ENCODE data around the gene TRAPPC2. TPM values are rescaled to one million over a fixed set of nuclear protein-coding genes. Genes with fewer than 3 reads are reported as not detected.

Gene TRAPPC2
- total RNA-seq, 1 donor from 2014 or later, result 16.6 TPM

DNA sequence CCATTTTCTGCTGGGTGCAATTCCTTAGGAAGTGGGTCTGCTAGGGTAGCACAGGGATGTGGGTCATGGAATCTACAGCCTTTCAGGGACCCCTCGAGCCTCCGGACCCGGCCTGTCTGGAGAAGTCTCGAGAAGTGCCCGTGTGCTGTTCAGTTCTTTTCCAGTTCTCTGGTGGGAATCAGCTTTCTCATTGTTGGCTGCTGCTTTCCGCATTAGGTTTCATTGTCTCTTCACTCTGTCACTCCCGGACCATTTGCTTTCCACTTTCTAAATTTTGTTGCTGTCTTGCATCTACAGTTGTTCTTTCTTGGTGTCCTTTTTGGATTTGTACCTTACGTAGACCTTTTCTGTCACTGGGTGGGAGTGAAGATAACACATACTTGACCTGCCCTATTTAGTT lies 39.4 kb downstream of the TRAPPC2 start:
- peaks cover 19% of the 10 kb centered on the region for H3K4me1 ChIP-seq
- H3K36me3 ChIP-seq, result no peaks in the 10 kb centered on the region
- no peak for TF ChIP-seq CTCF (IDR thresholded peaks at IDR 0.05)
- ATAC-seq (no peak), DNase-seq (no peak)
- intact Hi-C loops (cut with DNase I), result no loop called here
- no peak overlapping the region for H3K4me3 ChIP-seq
- no peak overlapping the region for H3K27ac ChIP-seq
- no peaks in the 10 kb centered on the region for H3K9me3 ChIP-seq
- H3K27me3 ChIP-seq, result no peaks in the 10 kb centered on the region

- Histone ChIP-seq H3K27me3 (no peaks in the 10 kb centered on the region), H3K4me1 (peaks cover 18% of the 10 kb centered on the region), H3K4me3 (no peak overlapping the region), H3K36me3 (no peaks in the 10 kb centered on the region), H3K9me3 (no peaks in the 10 kb centered on the region), H3K27ac (no peak overlapping the region)
- intact Hi-C loops (cut with DNase I), result no loop called here
- ATAC-seq (no peak), DNase-seq (no peak)
- no peak for TF ChIP-seq CTCF (IDR thresholded peaks at IDR 0.05)
Measured at GRCh38 chrX:13694359-13694758, 40.1 kb downstream of the TRAPPC2 start.

DNA sequence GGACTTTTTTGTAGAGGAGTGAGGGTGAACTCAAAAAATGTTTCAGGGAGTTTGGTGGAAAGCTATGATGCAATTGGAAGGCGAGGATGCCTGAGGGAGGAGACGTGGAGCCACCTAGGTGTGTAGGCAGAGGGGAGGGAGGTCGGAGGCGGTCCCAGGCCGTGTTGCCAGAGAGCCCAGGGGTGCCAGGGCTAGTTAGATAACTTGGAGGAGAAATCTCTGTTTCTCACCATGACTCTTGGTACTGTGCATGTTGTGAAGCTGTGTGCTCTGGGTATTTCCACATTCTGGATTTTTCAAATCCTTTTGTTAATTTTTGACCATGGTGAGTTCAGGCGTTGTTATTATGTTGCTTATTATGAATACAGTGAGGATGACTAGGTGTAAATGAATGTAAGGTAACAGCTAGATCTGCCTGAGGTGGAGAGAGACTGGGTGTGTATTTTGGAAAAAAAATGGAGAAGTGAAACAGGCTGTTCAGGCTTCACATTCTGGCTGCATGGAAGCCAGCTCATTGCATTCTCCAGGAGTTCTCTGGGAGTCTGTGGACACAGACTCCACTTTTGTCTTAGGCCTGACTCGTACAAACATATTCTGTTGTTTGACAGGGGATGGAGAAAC lies 41.0 kb downstream of the TRAPPC2 start:
- H3K36me3 ChIP-seq, result no peaks in the 10 kb centered on the region
- H3K27ac ChIP-seq, result no peak overlapping the region
- no peaks in the 10 kb centered on the region for H3K9me3 ChIP-seq
- ATAC-seq (no peak), DNase-seq (no peak)
- H3K4me3 ChIP-seq, result no peak overlapping the region
- peaks cover 11% of the 10 kb centered on the region for H3K4me1 ChIP-seq
- intact Hi-C loops (cut with DNase I), result no loop called here
- H3K27me3 ChIP-seq, result no peaks in the 10 kb centered on the region
- no peak for TF ChIP-seq CTCF (IDR thresholded peaks at IDR 0.05)

- no peak for ATAC-seq
- intact Hi-C loops (cut with DNase I), result no loop called here
- Histone ChIP-seq H3K36me3 (no peaks in the 10 kb centered on the region), H3K4me1 (peaks cover 13% of the 10 kb centered on the region), H3K4me3 (no peak overlapping the region), H3K27me3 (no peaks in the 10 kb centered on the region), H3K27ac (no peak overlapping the region), H3K9me3 (no peaks in the 10 kb centered on the region)
- no peak for DNase-seq
- no peak for TF ChIP-seq CTCF (IDR thresholded peaks at IDR 0.05)
Measured at GRCh38 chrX:13692771-13693231, 41.6 kb downstream of the TRAPPC2 start.

DNA sequence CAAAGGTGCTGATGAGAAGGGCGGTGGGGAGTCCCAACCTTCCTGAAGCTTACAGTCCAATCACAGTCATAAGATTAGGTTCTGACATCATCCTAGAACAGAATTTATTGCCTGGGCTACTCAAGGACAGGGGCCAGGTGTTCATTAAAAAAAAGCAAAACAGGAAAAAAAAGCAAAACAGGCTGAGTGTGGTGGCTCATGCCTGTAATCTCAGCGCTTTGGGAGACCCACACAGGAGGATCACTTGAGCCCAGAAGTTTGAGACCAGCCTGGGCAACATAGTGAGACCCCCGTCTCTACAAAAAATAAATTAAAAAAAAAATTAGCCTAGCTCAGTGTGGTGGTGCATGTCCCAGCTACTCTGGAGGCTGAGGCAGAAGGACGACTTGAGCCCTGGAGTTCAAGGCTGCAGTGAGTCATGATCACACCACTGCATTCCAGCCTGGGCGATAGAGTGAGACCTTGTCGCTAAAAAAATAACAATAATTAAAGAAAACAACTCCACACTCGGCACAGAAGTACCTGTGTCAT lies 42.5 kb downstream of the TRAPPC2 start:
- Histone ChIP-seq H3K4me3 (no peak overlapping the region), H3K27me3 (no peaks in the 10 kb centered on the region), H3K4me1 (peaks cover 13% of the 10 kb centered on the region), H3K9me3 (no peaks in the 10 kb centered on the region), H3K27ac (no peak overlapping the region), H3K36me3 (no peaks in the 10 kb centered on the region)
- TF ChIP-seq CTCF (IDR thresholded peaks at IDR 0.05), result no peak
- no peak for DNase-seq
- intact Hi-C loops (cut with DNase I), result no loop called here
- ATAC-seq, result no peak
